ENCODE results near the gene POTEF.
"Not testable (repeated sequence)": the region's sequence is repeated elsewhere in the genome, so short reads cannot be mapped to it uniquely, and the experiment has no call there.

POTEF gene

GRCh38 chr2:130127726-130128125, 1.3 kb downstream of the POTEF start:
- DNase-seq: not testable (repeated sequence)

- not testable (repeated sequence) for DNase-seq
Measured at GRCh38 chr2:130120924-130121323, 8.1 kb downstream of the POTEF start.

- DNase-seq: not testable (repeated sequence)
Measured at GRCh38 chr2:130102597-130103363, 26.2 kb downstream of the POTEF start.

GRCh38 chr2:130062645-130063044, 66.4 kb downstream of the POTEF start:
- DNase-seq: not testable (repeated sequence)

- DNase-seq: not testable (repeated sequence)
Measured at GRCh38 chr2:130059982-130060381, 69.0 kb downstream of the POTEF start.

- not testable (repeated sequence) for DNase-seq
Measured at GRCh38 chr2:130056336-130056735, 72.7 kb downstream of the POTEF start.

GRCh38 chr2:130053217-130053911, 75.7 kb downstream of the POTEF start:
- DNase-seq: not testable (repeated sequence)

GRCh38 chr2:130052376-130052775, 76.6 kb downstream of the POTEF start:
- DNase-seq: not testable (repeated sequence)

GRCh38 chr2:130048422-130048821, 80.6 kb downstream of the POTEF start:
- DNase-seq: not testable (repeated sequence)

- not testable (repeated sequence) for DNase-seq
Measured at GRCh38 chr2:130038265-130038603, 90.8 kb downstream of the POTEF start.

- DNase-seq: not testable (repeated sequence)
Measured at GRCh38 chr2:130025931-130026330, 103.1 kb downstream of the POTEF start.

All from fibroblast of upper back skin (primary cell).